HEK293T (cell line): Measurements from ENCODE around the gene ANGPTL1.

ENCODE experiments used
- CTCF ChIA-PET: fragments of 350-600 bp; formaldehyde crosslinking; extraction: SDS; loops from one replicate; lab custom pipeline; 2021; ENCODE audit warnings: antibody characterized with exemption, inconsistent platforms; lab: Yijun Ruan, JAX
- POLR2A ChIA-PET: fragments of 350-600 bp; formaldehyde crosslinking; extraction: SDS; loops from one replicate; lab custom pipeline; 2020; ENCODE audit warnings: antibody characterized with exemption, inconsistent platforms; lab: Yijun Ruan, JAX
- DNase-seq: peaks from one replicate; pipeline ENCODE4 v3.0.0; 2012; ENCODE audit warnings: mixed read lengths; ENCODE audit errors: extremely low spot score
- ARNT ChIP-seq: fragments of 450-650 bp; IDR thresholded peaks from 2 replicates; pipeline ENCODE4 v1.6.1; 2017; ENCODE audit warnings: mild to moderate bottlenecking
- BHLHE40 ChIP-seq: fragments of 450-650 bp; IDR thresholded peaks from 2 replicates; pipeline ENCODE4 v1.6.1; 2016; ENCODE audit warnings: mild to moderate bottlenecking, moderate library complexity, borderline replicate concordance
- CTBP1 ChIP-seq: fragments of 450-650 bp; IDR thresholded peaks from 2 replicates; pipeline ENCODE4 v1.6.1; 2016; ENCODE audit warnings: borderline replicate concordance
- ELF4 ChIP-seq: fragments of 450-650 bp; IDR thresholded peaks from 2 replicates; pipeline ENCODE4 v1.6.1; 2017; ENCODE audit warnings: antibody characterized with exemption
- FOXA1 ChIP-seq: fragments of 450-650 bp; IDR thresholded peaks from 2 replicates; pipeline ENCODE4 v1.6.1; 2016; ENCODE audit warnings: mild to moderate bottlenecking
- FOXK2 ChIP-seq: fragments of 450-650 bp; IDR thresholded peaks from 2 replicates; pipeline ENCODE4 v1.6.1; 2016; ENCODE audit warnings: mild to moderate bottlenecking
- FOXM1 ChIP-seq: fragments of 450-650 bp; IDR thresholded peaks from 2 replicates; pipeline ENCODE4 v1.6.1; 2017; ENCODE audit warnings: mild to moderate bottlenecking, borderline replicate concordance
- HDGF ChIP-seq: fragments of 450-650 bp; IDR thresholded peaks from 2 replicates; pipeline ENCODE4 v1.6.1; 2017; ENCODE audit warnings: antibody characterized with exemption, borderline replicate concordance
- L3MBTL2 ChIP-seq: fragments of 450-650 bp; conservative IDR thresholded peaks from 2 replicates; pipeline ENCODE4 v1.6.1; 2016; ENCODE audit warnings: mild to moderate bottlenecking
- LEF1 ChIP-seq: fragments of 450-650 bp; IDR thresholded peaks from 2 replicates; pipeline ENCODE4 v1.6.1; 2017; ENCODE audit warnings: mild to moderate bottlenecking, borderline replicate concordance
- NFRKB ChIP-seq: fragments of 450-650 bp; IDR thresholded peaks from 2 replicates; pipeline ENCODE4 v1.6.1; 2016; ENCODE audit warnings: mild to moderate bottlenecking, moderate library complexity
- PKNOX1 ChIP-seq: fragments of 450-650 bp; IDR thresholded peaks from 2 replicates; pipeline ENCODE4 v1.6.1; 2016
- SP1 ChIP-seq: fragments of 450-650 bp; IDR thresholded peaks from 2 replicates; pipeline ENCODE4 v1.6.1; 2017
- SUZ12 ChIP-seq: fragments of 450-650 bp; IDR thresholded peaks from 2 replicates; pipeline ENCODE4 v1.6.1; 2016; ENCODE audit warnings: mild to moderate bottlenecking
- TARDBP ChIP-seq: fragments of 450-650 bp; IDR thresholded peaks from 2 replicates; pipeline ENCODE4 v1.6.1; 2016
- ZNF384 ChIP-seq: fragments of 450-650 bp; IDR thresholded peaks from 2 replicates; pipeline ENCODE4 v1.6.1; 2016

Gene ANGPTL1

GRCh38 chr1:178870944-178871343, at the start of gene ANGPTL1:
Gene ANGPTL1 (minus strand): TSS chr1:178871077. CDS start chr1:178865776, 5,301 bp downstream.
- ChIA-PET POLR2A (no interaction called here), CTCF (no interaction called here)
- no peak for DNase-seq
- TF ChIP-seq LEF1 (no peak), L3MBTL2 (no peak), ELF4 (no peak), ZNF384 (no peak), FOXA1 (no peak), SP1 (no peak), HDGF (no peak), FOXM1 (no peak)

GRCh38 chr1:178919581-178919980, 48.7 kb upstream of the ANGPTL1 start:
- CTCF ChIA-PET = no interaction called here
- POLR2A ChIA-PET = no interaction called here
- DNase-seq = no peak
- no peak for TF ChIP-seq ELF4
- TF ChIP-seq PKNOX1 = no peak
- no peak for TF ChIP-seq NFRKB
- no peak for TF ChIP-seq SP1
- no peak for TF ChIP-seq LEF1
- no peak for TF ChIP-seq FOXM1
- TF ChIP-seq L3MBTL2 = no peak
- TF ChIP-seq ZNF384 = no peak
- no peak for TF ChIP-seq SUZ12
- TF ChIP-seq FOXK2 = no peak
- TF ChIP-seq FOXA1 = no peak

GRCh38 chr1:178918955-178919354, 48.1 kb upstream of the ANGPTL1 start:
- no peak for DNase-seq
- 0 out of 2 replicates have a peak, but pooled peaks have one; percentile 2 for TF ChIP-seq PKNOX1
- no peak for TF ChIP-seq NFRKB
- no peak for TF ChIP-seq ZNF384
- POLR2A ChIA-PET = no interaction called here
- CTCF ChIA-PET = no interaction called here

DNA sequence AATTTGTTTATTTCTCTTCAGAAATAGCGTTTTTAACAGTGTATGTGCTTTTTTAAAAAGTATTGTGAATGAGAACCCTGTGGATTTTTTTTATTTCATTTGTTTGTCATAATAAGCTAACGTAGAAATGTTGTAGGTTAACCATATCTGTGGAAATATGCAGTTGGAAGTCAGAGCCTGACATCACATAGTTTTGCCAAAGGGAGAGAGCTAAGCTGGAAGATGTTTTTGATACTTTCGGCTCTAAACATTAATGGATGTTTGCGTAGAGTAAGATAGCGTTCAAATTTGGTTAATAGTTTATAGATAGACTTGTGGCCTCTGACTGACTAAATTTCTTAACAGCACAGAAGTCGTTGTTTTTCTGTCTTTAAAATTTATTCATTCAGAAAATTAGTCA, 47.4 kb upstream of the ANGPTL1 start:
- ChIA-PET CTCF (no interaction called here), POLR2A (no interaction called here)
- DNase-seq = no peak
- TF ChIP-seq LEF1 (no peak), CTBP1 (no peak), TARDBP (no peak), NFRKB (no peak), L3MBTL2 (no peak), FOXK2 (no peak), SUZ12 (no peak), HDGF (no peak), ZNF384 (no peak), BHLHE40 (no peak), FOXA1 (no peak), FOXM1 (no peak), ELF4 (no peak), SP1 (no peak), ARNT (no peak), PKNOX1 (no peak)

DNA sequence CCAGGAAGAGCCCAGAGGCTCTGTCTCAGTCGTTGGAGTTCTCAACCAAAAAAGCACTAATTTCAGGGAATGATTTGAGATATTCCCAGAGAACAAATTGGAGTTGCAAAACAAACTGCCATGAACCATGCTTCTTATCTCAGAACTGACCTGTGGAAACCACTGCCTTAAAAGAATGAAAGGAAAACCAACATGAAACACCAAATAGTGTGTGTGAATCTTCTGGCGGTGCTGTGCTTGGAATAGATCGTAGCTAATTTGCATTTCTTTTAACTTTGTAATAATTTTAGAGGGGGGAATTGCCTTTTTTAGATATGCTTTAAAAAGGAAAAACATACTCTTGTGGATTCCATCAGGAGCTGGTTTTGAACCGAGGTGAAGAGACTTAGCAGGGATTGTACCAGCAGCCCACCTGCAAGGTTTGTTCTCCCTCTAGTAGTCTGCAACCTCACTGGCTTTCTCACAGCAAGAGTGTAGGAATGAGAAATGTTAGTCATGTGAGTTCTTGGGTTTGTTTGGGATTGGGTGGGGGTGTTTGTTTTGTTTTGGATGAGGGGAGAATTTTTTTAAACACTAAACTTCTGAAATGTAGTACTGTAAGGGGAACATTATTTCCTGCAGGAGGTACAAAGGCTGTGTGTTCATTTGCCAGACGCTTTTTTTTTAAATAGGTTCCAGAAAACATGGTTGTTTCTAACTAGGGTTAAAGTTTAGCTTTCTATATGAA, 45.7 kb upstream of the ANGPTL1 start:
- CTCF ChIA-PET = no interaction called here
- POLR2A ChIA-PET = no interaction called here
- TF ChIP-seq ELF4 (no peak), ARNT (no peak), FOXK2 (no peak), ZNF384 (no peak), TARDBP (no peak), BHLHE40 (no peak), LEF1 (no peak), NFRKB (no peak), FOXM1 (no peak), L3MBTL2 (no peak), PKNOX1 (no peak), SUZ12 (no peak), CTBP1 (no peak), HDGF (no peak), FOXA1 (no peak), SP1 (no peak)
- no peak for DNase-seq

- CTCF ChIA-PET = no interaction called here
- POLR2A ChIA-PET = no interaction called here
- no peak for DNase-seq
- no peak for TF ChIP-seq ELF4
- no peak for TF ChIP-seq FOXM1
- no peak for TF ChIP-seq FOXA1
- TF ChIP-seq BHLHE40 = no peak
These were observed 41.7 kb upstream of the ANGPTL1 start for GRCh38 chr1:178912597-178912996.
